ENCODE measurements around the gene CLIP1.
"Not testable (repeated sequence)": the region's sequence is repeated elsewhere in the genome, so short reads cannot be mapped to it uniquely, and the experiment has no call there.

DNA sequence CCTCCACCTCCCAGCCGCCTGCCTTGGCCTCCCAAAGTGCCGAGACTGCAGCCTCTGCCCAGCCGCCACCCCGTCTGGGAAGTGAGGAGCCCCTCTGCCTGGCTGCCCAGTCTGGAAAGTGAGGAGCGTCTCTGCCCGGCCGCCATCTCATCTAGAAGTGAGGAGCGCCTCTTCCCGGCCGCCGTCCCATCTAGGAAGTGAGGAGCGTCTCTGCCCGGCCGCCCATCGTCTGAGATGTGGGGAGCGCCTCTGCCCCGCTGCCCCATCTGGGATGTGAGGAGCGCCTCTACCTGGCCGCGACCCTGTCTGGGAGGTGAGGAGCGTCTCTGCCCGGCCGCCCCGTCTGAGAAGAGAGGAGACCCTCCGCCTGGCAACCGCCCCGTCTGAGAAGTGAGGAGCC lies 65.5 kb downstream of the CLIP1 start:
- TF ChIP-seq, protein P1, sequence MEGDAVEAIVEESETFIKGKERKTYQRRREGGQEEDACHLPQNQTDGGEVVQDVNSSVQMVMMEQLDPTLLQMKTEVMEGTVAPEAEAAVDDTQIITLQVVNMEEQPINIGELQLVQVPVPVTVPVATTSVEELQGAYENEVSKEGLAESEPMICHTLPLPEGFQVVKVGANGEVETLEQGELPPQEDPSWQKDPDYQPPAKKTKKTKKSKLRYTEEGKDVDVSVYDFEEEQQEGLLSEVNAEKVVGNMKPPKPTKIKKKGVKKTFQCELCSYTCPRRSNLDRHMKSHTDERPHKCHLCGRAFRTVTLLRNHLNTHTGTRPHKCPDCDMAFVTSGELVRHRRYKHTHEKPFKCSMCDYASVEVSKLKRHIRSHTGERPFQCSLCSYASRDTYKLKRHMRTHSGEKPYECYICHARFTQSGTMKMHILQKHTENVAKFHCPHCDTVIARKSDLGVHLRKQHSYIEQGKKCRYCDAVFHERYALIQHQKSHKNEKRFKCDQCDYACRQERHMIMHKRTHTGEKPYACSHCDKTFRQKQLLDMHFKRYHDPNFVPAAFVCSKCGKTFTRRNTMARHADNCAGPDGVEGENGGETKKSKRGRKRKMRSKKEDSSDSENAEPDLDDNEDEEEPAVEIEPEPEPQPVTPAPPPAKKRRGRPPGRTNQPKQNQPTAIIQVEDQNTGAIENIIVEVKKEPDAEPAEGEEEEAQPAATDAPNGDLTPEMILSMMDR (IDR thresholded peaks at IDR 0.05; ENCODE audit: control extremely low read depth in 1 of 3, insufficient read depth in 1 of 3, low read depth in 1 of 3, low read length in 3 of 3) = not testable (repeated sequence)
- TF ChIP-seq ZNF274 (IDR thresholded peaks at IDR 0.05; ENCODE audit: borderline replicate concordance, extremely low read depth, low read length); TCF12 (IDR thresholded peaks at IDR 0.05; ENCODE audit: low read depth, low read length); POLR2AphosphoS5 (IDR thresholded peaks at IDR 0.05; ENCODE audit: low read depth, low read length); TAF1 (IDR thresholded peaks at IDR 0.05; ENCODE audit: low read depth, low read length); POU5F1 (IDR thresholded peaks at IDR 0.05; ENCODE audit: low read depth, low read length): not testable (repeated sequence)
- TF ChIP-seq, protein P2, sequence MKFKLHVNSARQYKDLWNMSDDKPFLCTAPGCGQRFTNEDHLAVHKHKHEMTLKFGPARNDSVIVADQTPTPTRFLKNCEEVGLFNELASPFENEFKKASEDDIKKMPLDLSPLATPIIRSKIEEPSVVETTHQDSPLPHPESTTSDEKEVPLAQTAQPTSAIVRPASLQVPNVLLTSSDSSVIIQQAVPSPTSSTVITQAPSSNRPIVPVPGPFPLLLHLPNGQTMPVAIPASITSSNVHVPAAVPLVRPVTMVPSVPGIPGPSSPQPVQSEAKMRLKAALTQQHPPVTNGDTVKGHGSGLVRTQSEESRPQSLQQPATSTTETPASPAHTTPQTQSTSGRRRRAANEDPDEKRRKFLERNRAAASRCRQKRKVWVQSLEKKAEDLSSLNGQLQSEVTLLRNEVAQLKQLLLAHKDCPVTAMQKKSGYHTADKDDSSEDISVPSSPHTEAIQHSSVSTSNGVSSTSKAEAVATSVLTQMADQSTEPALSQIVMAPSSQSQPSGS (IDR thresholded peaks at IDR 0.05; ENCODE audit: low read length) = not testable (repeated sequence)

All from H1 (cell line).